ENCODE results near the gene IGDCC3.

IGDCC3 gene

DNA sequence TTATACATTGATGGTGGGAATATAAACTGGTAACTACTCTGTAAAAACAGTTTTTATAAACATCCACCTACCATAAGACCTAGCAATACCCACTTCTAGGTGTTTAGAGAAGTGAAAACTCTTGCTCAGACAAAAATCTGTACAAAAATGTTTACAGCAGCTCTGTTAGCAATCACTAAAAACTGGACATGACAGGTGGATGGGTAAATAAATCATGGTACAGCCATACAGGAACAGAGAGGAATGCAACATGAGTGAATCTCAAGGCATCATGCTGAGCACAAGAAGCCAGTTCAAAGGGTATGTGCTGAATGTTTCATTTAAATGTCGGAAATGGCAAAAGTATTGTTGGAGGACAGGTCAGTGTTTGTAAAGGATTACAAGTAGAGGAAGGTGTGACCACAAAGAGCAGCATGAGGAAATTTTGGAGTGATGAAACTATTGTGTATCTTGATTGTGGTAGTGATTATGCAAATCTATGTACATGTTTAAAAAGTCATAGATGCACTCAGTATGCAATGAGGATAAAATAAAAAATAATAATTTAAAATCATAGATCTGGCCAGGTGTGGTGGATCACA lies 84.8 kb downstream of the IGDCC3 start:
- Mint-ChIP-seq H3K36me3 (no peaks in the 10 kb centered on the region), H3K27me3 (no peaks in the 10 kb centered on the region), H3K4me3 (no peak overlapping the region), H3K27ac (no peak overlapping the region), H3K4me1 (peaks cover 17% of the 10 kb centered on the region), H3K9me3 (no peaks in the 10 kb centered on the region)

DNA sequence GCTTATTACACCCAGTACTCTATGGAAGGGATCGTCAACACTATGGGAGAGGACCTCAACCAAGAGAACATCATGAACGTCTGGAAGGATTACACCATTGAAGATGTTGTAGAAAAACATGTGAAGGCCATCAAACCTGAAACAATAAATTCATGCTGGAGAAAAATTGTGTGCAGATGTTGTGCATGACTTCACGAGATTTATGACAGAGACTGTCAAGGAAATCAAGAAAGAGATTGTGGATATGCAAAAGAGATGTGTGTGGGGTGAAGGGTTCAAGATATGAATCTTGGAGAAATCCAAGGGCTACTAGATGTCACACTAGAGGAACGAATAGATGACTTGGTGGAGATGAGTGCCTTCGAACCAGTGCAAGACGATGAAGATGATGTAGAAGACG lies 87.6 kb downstream of the IGDCC3 start:
- no peaks in the 10 kb centered on the region for H3K36me3 Mint-ChIP-seq
- H3K9me3 Mint-ChIP-seq = no peaks in the 10 kb centered on the region
- H3K4me3 Mint-ChIP-seq = no peak overlapping the region
- no peak overlapping the region for H3K27ac Mint-ChIP-seq
- H3K27me3 Mint-ChIP-seq = no peaks in the 10 kb centered on the region
- H3K4me1 Mint-ChIP-seq = peaks cover 18% of the 10 kb centered on the region

DNA sequence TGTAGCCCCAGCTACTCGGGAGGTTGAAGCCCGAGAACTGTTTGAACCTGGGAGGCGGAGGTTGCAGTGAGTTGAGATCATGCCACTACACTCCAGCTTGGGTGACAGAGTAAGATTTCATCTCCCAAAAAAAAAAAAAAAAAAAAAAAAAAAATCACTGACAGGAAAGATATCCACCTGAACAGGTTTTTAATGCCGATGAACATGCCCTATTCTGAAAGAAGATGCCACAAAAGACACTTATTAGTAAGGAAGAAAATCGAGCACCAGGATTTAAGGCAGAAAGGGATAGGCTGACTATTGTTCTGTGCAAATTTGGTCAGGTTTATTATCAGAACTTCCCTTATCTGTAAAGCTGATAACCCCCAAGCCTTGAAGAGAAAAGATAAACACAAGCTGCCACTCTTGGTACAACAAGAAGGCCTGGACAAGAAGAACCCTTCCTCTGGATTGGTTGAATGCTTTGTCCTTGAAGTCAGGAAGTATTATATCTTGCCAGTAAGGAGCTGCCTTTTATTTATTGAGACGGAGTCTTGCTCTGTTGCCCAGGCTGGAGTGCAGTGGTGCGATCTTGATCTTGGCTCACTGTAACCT lies 88.4 kb downstream of the IGDCC3 start:
- Mint-ChIP-seq H3K4me3 (no peak overlapping the region), H3K27me3 (no peaks in the 10 kb centered on the region), H3K36me3 (no peaks in the 10 kb centered on the region), H3K4me1 (peaks cover 18% of the 10 kb centered on the region), H3K9me3 (no peaks in the 10 kb centered on the region), H3K27ac (no peak overlapping the region)

GRCh38 chr15:65287520-65287855 lies 90.3 kb downstream of the IGDCC3 start:
- no peaks in the 10 kb centered on the region for H3K36me3 Mint-ChIP-seq
- peaks cover 28% of the 10 kb centered on the region for H3K4me1 Mint-ChIP-seq
- H3K27ac Mint-ChIP-seq = peak overlapping the region; percentile 32
- no peaks in the 10 kb centered on the region for H3K27me3 Mint-ChIP-seq
- H3K9me3 Mint-ChIP-seq = no peaks in the 10 kb centered on the region
- peak overlapping the region; percentile 80 for H3K4me3 Mint-ChIP-seq

- Mint-ChIP-seq H3K4me1 (peaks cover 33% of the 10 kb centered on the region), H3K36me3 (no peaks in the 10 kb centered on the region), H3K9me3 (no peaks in the 10 kb centered on the region), H3K27me3 (no peaks in the 10 kb centered on the region), H3K27ac (peak within 1 kb of the TSS; percentile 83), H3K4me3 (peak within 1 kb of the TSS; percentile 80)
These were observed 90.9 kb downstream of the IGDCC3 start, which contains the start of gene PARP16 for GRCh38 chr15:65286704-65287519. Gene PARP16, minus strand, starts transcription at chr15:65286883. Its CDS starts 457 bp downstream, at chr15:65286426.

DNA sequence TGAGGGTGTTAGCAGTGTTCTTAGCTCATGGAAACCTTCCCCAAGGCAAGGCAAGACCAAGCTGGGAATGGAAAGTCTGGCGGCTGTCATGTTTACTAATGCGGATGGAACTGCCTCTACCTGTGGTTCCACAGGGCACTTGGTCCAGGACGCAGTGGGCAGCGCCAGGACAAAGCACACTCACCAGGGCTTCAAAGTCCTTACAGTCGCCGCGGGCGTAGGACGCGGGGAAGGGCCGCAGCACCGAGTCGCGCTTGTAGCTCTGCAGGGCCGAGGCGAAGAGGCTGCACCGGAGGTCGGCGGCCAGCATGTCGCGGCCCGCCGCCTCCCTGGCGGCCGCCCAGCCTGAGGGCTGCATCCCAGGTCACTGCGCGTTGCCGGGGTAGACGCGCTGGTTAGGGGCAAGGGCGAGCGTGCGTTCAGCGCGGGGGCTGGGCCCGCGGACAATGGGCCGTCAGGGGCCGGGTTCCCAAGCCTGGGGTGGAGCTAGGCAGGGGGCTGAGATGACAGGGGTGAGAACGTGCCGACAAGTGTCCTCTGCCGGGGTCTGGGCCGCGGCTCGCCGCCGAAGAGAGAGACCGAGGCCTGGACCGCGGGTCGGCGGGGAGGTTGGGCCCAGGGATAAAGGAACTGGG lies 91.6 kb downstream of the IGDCC3 start:
- peak overlapping the region; percentile 80 for H3K4me3 Mint-ChIP-seq
- H3K4me1 Mint-ChIP-seq = peaks cover 33% of the 10 kb centered on the region
- no peaks in the 10 kb centered on the region for H3K36me3 Mint-ChIP-seq
- H3K9me3 Mint-ChIP-seq = no peaks in the 10 kb centered on the region
- no peaks in the 10 kb centered on the region for H3K27me3 Mint-ChIP-seq
- H3K27ac Mint-ChIP-seq = peak overlapping the region; percentile 83

DNA sequence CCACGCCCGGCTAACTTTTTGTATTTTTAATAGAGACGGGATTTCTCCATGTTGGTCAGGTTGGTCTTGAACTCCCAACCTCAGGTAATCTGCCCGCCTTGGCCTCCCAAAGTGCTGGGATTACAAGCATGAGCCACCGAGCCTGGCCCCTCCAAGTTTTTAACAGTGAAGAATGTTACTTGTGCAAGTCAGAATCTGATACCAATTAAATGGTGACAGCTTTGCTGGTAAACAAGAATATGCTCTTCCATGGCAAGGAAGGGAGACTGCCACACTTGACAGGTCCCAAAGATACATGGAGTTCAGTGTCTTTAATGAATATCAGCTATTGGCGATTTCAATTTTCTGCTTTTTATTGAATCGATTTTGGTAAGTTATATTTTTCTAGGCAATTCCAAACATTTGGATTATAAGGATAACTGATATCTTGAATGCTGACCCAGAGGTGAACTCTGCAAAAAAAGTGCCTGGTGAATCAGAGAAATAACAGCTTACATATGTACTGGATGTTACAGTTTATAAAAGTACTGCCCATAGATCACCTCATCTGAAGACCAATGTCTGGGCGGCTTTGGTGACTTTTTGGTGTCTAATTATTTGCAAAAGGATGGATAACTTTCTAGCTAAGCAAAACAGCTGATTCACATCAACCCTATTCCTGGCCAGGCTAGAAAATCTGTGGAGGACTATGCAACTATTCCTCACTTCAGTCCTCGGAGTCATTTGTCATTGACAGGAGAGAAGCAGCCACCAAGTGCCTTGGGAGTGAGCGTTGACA lies 92.3 kb downstream of the IGDCC3 start:
- H3K4me3 Mint-ChIP-seq = peak overlapping the region; percentile 80
- H3K36me3 Mint-ChIP-seq = peaks cover under 1% of the 10 kb centered on the region
- peaks cover 35% of the 10 kb centered on the region for H3K4me1 Mint-ChIP-seq
- H3K27me3 Mint-ChIP-seq = no peaks in the 10 kb centered on the region
- H3K27ac Mint-ChIP-seq = peak overlapping the region; percentile 83
- no peaks in the 10 kb centered on the region for H3K9me3 Mint-ChIP-seq

GRCh38 chr15:65278480-65278879 lies 99.3 kb downstream of the IGDCC3 start:
- H3K4me3 Mint-ChIP-seq = no peak overlapping the region
- H3K9me3 Mint-ChIP-seq = no peaks in the 10 kb centered on the region
- peak overlapping the region; percentile 64 for H3K27ac Mint-ChIP-seq
- no peaks in the 10 kb centered on the region for H3K27me3 Mint-ChIP-seq
- H3K36me3 Mint-ChIP-seq = peaks cover 5% of the 10 kb centered on the region
- peaks cover 70% of the 10 kb centered on the region for H3K4me1 Mint-ChIP-seq
